ENCODE measurements around the gene UCHL3. TPM values are rescaled to one million over a fixed set of nuclear protein-coding genes. Genes with fewer than 3 reads are reported as not detected.

The UCHL3 gene
- total RNA-seq, 4 donors from 2014 or later, result 17.9 to 28.8 (median 25.4) TPM

DNA sequence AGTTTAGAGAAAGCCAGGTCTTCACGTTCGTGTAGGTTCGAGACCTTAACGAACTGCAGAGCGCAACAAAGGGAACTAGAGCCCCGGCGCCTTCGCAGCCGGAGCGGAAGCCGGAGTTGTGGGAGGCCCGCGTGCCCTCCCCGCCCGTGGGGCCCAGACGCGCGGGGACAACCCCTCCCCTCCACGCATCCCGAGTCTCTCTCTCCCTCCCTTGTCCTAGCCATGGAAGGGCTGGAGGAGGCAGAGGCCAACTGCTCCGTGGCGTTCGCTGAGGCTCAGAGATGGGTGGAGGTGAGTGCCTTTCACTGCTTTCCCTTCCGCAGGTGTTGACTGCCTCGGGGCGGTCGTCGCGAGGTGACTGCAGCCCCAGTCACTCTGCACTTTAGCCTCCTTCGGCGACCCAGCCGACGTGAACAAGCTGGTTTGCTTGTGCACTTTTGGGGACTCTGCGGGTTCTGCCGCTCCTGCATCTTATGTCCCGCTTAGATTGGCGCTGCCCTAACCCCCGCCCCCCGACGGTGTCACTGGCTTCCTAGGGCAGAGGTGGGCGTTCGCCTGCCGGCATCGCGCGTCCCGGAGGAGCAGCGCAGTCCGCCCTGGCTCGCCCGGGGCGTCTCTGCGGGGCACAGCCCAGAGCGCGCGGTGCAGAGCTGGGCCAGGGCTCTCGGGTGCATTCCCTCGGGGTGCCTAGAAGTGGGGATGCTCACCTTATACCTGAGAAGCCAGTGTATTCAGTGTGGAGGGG is 87.0 kb downstream of the UCHL3 start:
- no peak for DNase-seq (ENCODE audit: low spot score)
- TF ChIP-seq, protein P1, sequence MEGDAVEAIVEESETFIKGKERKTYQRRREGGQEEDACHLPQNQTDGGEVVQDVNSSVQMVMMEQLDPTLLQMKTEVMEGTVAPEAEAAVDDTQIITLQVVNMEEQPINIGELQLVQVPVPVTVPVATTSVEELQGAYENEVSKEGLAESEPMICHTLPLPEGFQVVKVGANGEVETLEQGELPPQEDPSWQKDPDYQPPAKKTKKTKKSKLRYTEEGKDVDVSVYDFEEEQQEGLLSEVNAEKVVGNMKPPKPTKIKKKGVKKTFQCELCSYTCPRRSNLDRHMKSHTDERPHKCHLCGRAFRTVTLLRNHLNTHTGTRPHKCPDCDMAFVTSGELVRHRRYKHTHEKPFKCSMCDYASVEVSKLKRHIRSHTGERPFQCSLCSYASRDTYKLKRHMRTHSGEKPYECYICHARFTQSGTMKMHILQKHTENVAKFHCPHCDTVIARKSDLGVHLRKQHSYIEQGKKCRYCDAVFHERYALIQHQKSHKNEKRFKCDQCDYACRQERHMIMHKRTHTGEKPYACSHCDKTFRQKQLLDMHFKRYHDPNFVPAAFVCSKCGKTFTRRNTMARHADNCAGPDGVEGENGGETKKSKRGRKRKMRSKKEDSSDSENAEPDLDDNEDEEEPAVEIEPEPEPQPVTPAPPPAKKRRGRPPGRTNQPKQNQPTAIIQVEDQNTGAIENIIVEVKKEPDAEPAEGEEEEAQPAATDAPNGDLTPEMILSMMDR (IDR thresholded peaks at IDR 0.05), result no peak
- ATAC-seq (ENCODE audit: low FRiP score), result peak; percentile 52

DNA sequence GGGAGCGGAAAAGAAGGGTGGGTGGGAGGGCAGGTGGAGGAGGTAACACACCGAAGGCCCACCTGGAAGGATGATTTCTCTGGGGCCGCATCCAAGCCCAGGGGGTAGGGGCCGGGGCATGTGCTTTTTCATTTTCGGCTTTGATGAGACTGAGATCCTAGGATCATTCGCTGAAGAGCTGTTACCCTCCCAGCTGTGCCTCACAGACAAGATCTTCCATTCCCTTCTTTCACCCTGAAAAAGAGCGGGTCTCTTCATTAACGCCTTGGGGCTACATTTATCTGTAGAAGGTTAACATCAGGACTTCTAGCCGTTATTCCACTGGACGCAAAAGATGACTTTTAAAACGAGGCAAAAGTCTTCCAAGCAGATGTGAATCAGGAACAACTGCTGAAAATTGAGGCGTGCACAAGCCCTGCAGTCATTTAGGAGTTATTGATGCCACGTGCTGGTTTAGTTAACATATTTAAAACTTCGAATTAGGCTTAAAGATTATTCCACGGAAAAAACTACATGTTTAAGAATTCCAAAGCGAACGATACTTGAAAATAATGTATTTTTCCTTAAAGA is 87.7 kb downstream of the UCHL3 start:
- TF ChIP-seq, protein P1 (IDR thresholded peaks at IDR 0.05), result no peak
- ATAC-seq (ENCODE audit: low FRiP score) (peak; percentile 12), DNase-seq (ENCODE audit: low spot score) (no peak)

DNA sequence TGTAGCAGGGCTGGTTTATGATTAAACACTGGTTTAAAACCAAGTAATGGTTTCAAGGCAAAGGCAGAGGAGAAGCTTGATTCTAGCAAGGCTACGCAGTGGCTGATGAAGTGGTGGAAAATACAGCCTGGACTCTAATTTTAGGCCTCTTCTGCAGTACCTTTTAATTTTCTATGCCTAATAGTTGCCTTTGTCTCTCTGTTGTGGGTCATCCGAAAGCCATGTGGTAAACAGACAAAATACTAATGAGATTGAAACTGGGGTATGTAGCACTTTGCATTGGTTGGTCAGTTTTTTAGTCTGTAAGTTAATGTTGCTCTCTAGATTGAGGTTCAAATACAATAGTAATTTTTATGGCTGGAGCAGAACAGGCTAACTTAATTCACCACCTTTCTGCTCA is 89.9 kb downstream of the UCHL3 start:
- DNase-seq (ENCODE audit: low spot score) (no peak), ATAC-seq (ENCODE audit: low FRiP score) (no peak)
- TF ChIP-seq, protein P1 (IDR thresholded peaks at IDR 0.05), result no peak

DNA sequence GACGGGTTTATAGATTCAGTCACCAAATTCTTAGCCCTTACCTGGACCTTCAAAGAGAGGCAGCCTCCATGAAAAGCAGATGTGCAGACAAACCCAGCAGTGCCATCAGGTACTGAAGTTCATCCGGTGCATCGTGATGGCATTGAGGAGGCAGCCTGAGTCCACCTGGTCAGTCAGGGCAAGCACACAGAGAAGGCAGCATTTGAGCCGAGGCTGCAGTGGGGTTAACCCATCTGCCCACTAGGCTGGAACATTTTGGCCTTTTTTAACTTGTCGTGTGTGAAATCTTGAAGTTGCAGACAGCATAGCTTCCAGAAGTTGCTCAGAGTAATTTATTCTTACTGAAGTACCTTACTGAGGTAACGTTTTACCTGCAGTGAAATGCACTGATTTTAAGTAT is 91.4 kb downstream of the UCHL3 start:
- DNase-seq (ENCODE audit: low spot score) (no peak), ATAC-seq (ENCODE audit: low FRiP score) (no peak)
- TF ChIP-seq, protein P1 (IDR thresholded peaks at IDR 0.05), result no peak

DNA sequence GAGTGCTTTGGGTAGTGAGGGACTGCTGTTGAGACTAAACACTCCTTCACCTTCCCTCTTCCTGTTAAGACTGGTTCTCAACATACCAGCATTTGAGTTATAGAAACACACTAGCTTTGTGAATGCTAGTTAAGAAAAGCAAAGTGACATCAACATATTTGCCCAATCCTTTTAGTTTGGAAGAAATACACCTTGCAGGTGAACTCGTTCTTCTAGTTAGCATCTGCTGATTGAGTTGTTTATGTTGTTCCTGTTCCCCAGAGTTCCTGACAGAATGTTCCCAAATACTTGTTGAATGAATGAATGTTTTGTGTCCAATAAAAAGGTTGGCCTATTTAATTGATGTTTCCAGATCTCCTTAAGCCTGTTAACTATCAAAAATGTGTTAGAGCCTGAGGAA is 93.6 kb downstream of the UCHL3 start:
- TF ChIP-seq, protein P1 (IDR thresholded peaks at IDR 0.05), result no peak
- no peak for ATAC-seq (ENCODE audit: low FRiP score)

DNA sequence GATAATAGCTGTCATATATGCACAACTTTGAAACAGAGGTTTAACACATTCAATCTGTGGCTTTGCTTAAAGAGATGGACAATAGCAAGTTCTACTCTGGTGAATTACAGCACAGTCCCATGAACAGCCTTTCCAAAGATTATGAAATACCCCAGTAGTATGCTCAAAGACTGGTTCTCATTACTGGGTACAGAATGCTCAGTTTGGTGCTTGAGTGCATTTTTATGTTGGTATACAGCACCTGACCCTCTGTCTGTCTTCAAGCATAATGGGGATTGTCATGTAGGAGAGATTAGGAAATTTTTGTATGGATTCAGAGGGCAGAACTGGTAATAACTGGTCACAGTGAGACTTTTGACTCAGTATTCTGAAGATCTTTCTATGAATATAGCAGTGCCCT is 94.1 kb downstream of the UCHL3 start:
- TF ChIP-seq, protein P1 (IDR thresholded peaks at IDR 0.05), result no peak
- no peak for DNase-seq (ENCODE audit: low spot score)
- ATAC-seq (ENCODE audit: low FRiP score), result no peak

More for the DNA sequence above, 93.6 kb downstream of the UCHL3 start:
- DNase-seq (ENCODE audit: low spot score), result no peak

DNA sequence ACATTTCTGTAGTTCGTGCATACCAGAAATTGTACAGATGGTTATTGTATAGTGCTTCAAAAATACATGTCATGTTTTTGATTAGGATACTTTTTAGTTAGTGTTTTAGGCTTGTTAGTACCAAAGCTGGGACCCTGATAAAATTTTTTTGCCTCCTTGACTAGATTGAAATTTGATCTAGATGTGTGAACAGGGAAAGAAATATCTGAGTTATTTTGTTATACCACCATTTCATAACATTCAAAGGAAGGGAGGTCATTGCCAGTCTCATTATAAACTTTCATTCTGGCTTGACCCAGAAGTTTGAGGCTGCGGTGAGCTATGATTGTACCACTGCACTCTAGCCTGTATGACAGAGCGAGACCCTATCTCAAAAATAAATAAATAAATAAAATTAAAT is 95.5 kb downstream of the UCHL3 start:
- no peak for ATAC-seq (ENCODE audit: low FRiP score)
- TF ChIP-seq, protein P1 (IDR thresholded peaks at IDR 0.05), result no peak

More for the DNA sequence above, 95.5 kb downstream of the UCHL3 start:
- DNase-seq (ENCODE audit: low spot score), result no peak
